ENCODE results near the gene CACNA2D1.

CACNA2D1 gene

GRCh38 chr7:82443547-82444219, at the start of gene CACNA2D1:
Gene CACNA2D1 (minus strand): TSS chr7:82443777.
- DNase-seq, result peak; percentile 77
- in situ Hi-C loops (cut with HindIII; ENCODE audit: low pct_ligation_motif_present, low pct_unique_long_range_greater_than_20kb, low sequenced_read_pairs), result no loop called here

DNA sequence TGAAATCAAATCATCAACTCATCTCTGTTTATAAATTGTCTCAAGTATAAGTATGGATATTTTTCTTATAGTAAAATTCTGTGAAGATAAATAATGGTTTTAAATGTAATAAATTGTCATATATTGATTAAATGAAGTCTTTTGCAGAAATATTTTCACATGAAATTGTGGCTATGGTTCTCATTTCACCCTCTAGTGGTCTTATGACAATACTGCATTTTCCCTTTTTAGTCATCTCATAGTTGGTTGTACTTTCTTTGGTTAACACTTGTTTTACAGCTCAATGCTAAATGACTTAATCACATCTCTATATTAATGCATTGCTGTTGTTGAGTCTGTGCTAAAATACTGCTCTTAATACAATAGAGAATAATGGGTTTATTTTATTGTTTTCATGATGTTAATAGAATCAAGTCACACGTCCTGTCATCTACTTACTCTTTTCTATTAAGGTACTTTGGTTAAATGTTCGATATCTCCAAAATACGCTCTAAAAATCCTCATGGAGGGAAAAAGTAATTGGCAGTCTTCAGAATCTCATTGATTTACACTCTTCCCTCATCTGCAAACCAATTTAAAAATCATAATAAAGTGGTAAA, 38.0 kb upstream of the CACNA2D1 start:
- DNase-seq, result peak; percentile 45
- in situ Hi-C loops (cut with HindIII; ENCODE audit: low pct_ligation_motif_present, low pct_unique_long_range_greater_than_20kb, low sequenced_read_pairs), result no loop called here

GRCh38 chr7:82477733-82478515, 34.3 kb upstream of the CACNA2D1 start:
- no peak for DNase-seq
- in situ Hi-C loops (cut with HindIII; ENCODE audit: low pct_ligation_motif_present, low pct_unique_long_range_greater_than_20kb, low sequenced_read_pairs), result no loop called here

- in situ Hi-C loops (cut with HindIII; ENCODE audit: low pct_ligation_motif_present, low pct_unique_long_range_greater_than_20kb, low sequenced_read_pairs), result no loop called here
- no peak for DNase-seq
Observed at GRCh38 chr7:82472966-82473365, 29.4 kb upstream of the CACNA2D1 start.

- DNase-seq, result no peak
- in situ Hi-C loops (cut with HindIII; ENCODE audit: low pct_ligation_motif_present, low pct_unique_long_range_greater_than_20kb, low sequenced_read_pairs), result no loop called here
Observed at GRCh38 chr7:82471351-82472020, 27.9 kb upstream of the CACNA2D1 start.

GRCh38 chr7:82469207-82469606, 25.6 kb upstream of the CACNA2D1 start:
- in situ Hi-C loops (cut with HindIII; ENCODE audit: low pct_ligation_motif_present, low pct_unique_long_range_greater_than_20kb, low sequenced_read_pairs), result no loop called here

GRCh38 chr7:82468435-82468834, 24.9 kb upstream of the CACNA2D1 start:
- DNase-seq, result no peak
- in situ Hi-C loops (cut with HindIII; ENCODE audit: low pct_ligation_motif_present, low pct_unique_long_range_greater_than_20kb, low sequenced_read_pairs), result no loop called here

More at GRCh38 chr7:82469207-82469606, 25.6 kb upstream of the CACNA2D1 start:
- no peak for DNase-seq

- in situ Hi-C loops (cut with HindIII; ENCODE audit: low pct_ligation_motif_present, low pct_unique_long_range_greater_than_20kb, low sequenced_read_pairs), result no loop called here
- DNase-seq, result no peak
Observed at GRCh38 chr7:82467020-82467419, 23.4 kb upstream of the CACNA2D1 start.

GRCh38 chr7:82464372-82464771, 20.8 kb upstream of the CACNA2D1 start:
- in situ Hi-C loops (cut with HindIII; ENCODE audit: low pct_ligation_motif_present, low pct_unique_long_range_greater_than_20kb, low sequenced_read_pairs), result no loop called here
- no peak for DNase-seq

- in situ Hi-C loops (cut with HindIII; ENCODE audit: low pct_ligation_motif_present, low pct_unique_long_range_greater_than_20kb, low sequenced_read_pairs), result no loop called here
Observed at GRCh38 chr7:82455295-82455694, 11.7 kb upstream of the CACNA2D1 start.

DNA sequence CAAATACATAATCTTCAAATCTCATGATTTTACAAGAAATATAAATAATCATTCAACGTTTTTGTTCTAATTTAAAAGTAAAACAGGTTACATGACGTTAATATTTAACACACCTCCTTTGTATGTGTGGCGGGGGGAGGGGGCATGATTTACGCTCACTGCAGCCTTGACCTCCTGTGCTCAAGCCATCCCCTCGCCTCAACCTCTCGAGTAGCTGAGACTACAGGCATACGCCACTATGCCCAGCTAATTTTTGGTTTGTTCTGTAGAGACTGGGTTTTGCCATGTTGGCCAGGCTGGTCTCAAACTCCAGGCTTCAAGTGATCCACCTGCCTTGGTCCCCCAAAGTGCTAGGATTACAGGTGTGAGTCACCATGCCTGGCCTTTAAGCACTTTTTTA, 7.2 kb upstream of the CACNA2D1 start:
- in situ Hi-C loops (cut with HindIII; ENCODE audit: low pct_ligation_motif_present, low pct_unique_long_range_greater_than_20kb, low sequenced_read_pairs), result no loop called here
- DNase-seq, result no peak

More at GRCh38 chr7:82455295-82455694, 11.7 kb upstream of the CACNA2D1 start:
- no peak for DNase-seq

- no peak for DNase-seq
- in situ Hi-C loops (cut with HindIII; ENCODE audit: low pct_ligation_motif_present, low pct_unique_long_range_greater_than_20kb, low sequenced_read_pairs), result no loop called here
Observed at GRCh38 chr7:82449910-82450309, 6.3 kb upstream of the CACNA2D1 start.

DNA sequence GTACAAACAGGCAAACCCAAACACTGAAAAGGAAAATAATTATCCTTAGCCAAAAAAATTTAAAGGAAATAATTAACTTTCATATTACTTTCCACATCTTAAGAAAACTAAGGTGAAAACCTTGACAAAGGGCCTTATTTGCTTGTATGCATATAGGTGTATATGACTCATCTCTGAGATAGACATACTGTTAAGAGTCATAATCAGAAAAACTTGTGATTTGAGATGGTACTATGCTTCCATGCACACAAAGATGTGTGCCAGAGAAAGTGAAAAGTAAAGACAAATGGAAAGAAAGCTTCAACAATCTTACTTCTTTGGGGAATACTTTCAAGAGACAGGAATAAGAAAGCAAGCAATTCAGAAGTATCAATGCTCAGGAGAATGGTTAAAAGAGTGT, 3.3 kb upstream of the CACNA2D1 start:
- in situ Hi-C loops (cut with HindIII; ENCODE audit: low pct_ligation_motif_present, low pct_unique_long_range_greater_than_20kb, low sequenced_read_pairs), result no loop called here

DNA sequence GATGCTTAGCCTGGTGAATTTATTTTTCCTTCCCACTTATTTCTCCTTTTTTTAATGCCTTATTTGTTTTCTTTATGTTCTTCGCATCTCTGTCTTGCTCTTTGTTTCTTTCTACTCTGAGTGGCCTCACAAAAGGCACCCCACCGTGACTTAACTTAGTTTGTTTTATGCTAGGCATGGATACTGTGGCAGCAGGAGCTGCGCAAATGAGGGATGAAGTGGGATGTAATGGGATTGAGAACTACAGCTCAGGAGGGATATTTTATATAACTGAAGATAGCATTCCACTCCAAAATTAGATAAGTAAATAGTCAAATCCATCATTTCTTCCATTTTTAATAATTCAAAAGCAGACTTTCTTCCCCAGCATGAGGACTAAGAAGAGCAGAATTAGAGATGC, 1.7 kb upstream of the CACNA2D1 start:
- in situ Hi-C loops (cut with HindIII; ENCODE audit: low pct_ligation_motif_present, low pct_unique_long_range_greater_than_20kb, low sequenced_read_pairs), result no loop called here
- no peak for DNase-seq

More for the DNA sequence above, 3.3 kb upstream of the CACNA2D1 start:
- DNase-seq, result no peak

DNA sequence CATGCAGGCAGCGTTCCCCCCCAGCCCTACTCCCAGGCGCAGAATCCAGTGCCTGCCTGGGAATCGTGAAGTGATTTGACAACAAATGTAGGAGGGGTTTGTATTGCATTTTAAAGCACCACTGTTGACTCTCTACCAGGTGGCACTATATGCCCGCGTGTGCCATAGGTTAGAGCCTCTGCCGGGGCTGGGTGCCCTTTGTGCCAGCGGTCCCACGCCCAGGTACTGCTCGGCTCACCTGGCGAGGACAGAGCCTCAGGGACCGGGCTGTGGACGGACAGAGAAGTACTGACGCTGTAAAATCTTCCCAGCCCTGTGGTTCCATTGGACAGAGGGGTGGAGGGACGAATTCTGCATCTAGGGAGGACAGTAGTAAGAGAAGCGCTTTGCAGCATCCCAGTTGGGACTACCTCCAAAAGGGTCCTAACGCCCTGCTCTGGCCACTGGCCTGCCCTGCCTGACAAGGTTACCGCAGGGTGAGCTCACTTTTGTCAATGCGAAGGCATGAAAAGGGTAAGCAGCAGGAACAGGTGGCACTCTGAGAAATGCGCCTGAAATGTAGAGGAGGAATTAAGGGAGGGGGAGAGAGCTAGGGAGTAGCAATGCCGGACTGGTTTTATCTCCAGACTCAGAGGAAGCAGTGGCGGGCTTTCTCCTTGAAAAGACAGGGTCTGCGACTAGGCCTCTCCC, 788 bp upstream of the CACNA2D1 start:
- in situ Hi-C loops (cut with HindIII; ENCODE audit: low pct_ligation_motif_present, low pct_unique_long_range_greater_than_20kb, low sequenced_read_pairs), result no loop called here
- no peak for DNase-seq

- peak; percentile 42 for DNase-seq
- in situ Hi-C loops (cut with HindIII; ENCODE audit: low pct_ligation_motif_present, low pct_unique_long_range_greater_than_20kb, low sequenced_read_pairs), result no loop called here
Observed at GRCh38 chr7:82443036-82443546, 486 bp downstream of the CACNA2D1 start.

GRCh38 chr7:82442492-82443035, 1.0 kb downstream of the CACNA2D1 start:
- in situ Hi-C loops (cut with HindIII; ENCODE audit: low pct_ligation_motif_present, low pct_unique_long_range_greater_than_20kb, low sequenced_read_pairs), result no loop called here
- DNase-seq, result no peak

All from ACHN (cell line).